ENCODE results near the gene IQCN.

The IQCN gene

DNA sequence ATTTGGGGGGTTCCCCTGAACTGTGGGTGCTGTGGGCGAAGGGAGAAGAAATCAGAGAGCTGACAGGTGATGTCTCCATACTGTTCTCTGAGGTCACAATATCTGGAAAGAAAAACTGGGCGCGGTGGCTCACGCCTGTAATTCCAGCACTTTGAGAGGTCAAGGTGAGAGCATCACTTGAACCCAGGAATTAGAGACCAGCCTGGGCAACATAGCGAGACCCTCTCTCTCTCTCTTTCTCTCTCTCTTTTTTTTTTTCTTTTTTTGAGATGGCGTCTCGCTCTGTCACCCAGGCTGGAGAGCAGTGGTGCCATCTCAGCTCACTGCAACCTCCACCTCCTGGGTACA, 21.9 kb downstream of the IQCN start:
- Histone ChIP-seq H2AFZ (ENCODE audit: low read depth, low read length) (no peak overlapping the region), H3K27me3 (ENCODE audit: insufficient read depth, low read length, poor library complexity) (no peaks in the 10 kb centered on the region), H4K20me1 (ENCODE audit: insufficient read depth, low read length) (no peaks in the 10 kb centered on the region), H3K9me3 (ENCODE audit: insufficient read depth, low read length, severe bottlenecking) (no peaks in the 10 kb centered on the region), H3K79me2 (ENCODE audit: insufficient read depth, low read length) (no peaks in the 10 kb centered on the region), H3K27ac (ENCODE audit: low read length) (no peak overlapping the region), H3K9ac (ENCODE audit: low read depth, low read length) (no peak overlapping the region), H3K36me3 (ENCODE audit: insufficient read depth, low read length) (no peaks in the 10 kb centered on the region), H3K4me3 (ENCODE audit: low read depth in 1 of 2, low read length in 2 of 2) (no peak overlapping the region), H3K4me2 (ENCODE audit: insufficient read depth, low read length) (no peak overlapping the region), H3K4me1 (ENCODE audit: insufficient read depth, low read length) (no peaks in the 10 kb centered on the region)
- DNase-seq, result no peak
- TF ChIP-seq, protein P1, sequence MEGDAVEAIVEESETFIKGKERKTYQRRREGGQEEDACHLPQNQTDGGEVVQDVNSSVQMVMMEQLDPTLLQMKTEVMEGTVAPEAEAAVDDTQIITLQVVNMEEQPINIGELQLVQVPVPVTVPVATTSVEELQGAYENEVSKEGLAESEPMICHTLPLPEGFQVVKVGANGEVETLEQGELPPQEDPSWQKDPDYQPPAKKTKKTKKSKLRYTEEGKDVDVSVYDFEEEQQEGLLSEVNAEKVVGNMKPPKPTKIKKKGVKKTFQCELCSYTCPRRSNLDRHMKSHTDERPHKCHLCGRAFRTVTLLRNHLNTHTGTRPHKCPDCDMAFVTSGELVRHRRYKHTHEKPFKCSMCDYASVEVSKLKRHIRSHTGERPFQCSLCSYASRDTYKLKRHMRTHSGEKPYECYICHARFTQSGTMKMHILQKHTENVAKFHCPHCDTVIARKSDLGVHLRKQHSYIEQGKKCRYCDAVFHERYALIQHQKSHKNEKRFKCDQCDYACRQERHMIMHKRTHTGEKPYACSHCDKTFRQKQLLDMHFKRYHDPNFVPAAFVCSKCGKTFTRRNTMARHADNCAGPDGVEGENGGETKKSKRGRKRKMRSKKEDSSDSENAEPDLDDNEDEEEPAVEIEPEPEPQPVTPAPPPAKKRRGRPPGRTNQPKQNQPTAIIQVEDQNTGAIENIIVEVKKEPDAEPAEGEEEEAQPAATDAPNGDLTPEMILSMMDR (IDR thresholded peaks at IDR 0.05; ENCODE audit: borderline replicate concordance, extremely low read depth, low read length, poor library complexity, severe bottlenecking), result no peak
- TF ChIP-seq EZH2 (IDR thresholded peaks at IDR 0.05; ENCODE audit: borderline replicate concordance, low read depth, low read length, severe bottlenecking), result no peak
- ATAC-seq (ENCODE audit: insufficient read depth, low read depth), result no peak

DNA sequence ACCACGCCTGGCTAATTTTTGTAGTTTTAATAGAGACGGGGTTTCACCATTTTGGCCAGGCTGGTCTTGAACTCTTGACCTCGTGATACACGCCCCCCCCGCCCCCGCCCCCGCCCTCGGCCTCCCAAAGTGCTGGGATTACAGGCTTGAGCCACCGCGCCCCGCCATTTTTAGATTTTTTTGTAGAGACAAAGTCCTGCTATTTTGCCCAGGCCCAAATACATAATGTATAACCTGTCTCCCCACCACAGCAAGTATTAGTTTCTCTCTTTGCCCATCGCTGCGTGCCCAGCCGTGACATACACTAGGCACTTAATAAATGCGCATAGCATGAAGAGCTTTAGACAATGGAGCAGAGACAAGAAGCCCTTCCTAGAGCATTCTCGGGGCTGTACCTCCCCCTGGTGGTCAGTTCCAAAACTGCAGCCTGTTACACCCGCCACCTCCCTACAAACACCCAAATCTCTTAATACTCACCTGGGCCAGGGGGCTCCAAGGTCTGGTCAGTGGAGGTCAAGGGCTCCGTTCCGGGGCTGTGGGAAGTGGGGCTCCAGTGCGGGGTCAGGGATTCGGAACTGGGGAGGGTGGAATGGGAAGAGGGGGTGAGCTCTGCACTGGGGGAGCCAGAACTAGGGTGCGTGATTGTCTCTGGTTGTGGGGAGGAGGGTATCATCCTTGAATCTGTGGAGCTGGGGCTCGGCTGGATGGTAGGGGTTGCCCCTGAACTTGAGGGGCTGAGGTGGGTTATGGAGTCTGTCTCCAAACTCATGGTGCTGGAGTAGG, 22.5 kb downstream of the IQCN start:
- ATAC-seq (ENCODE audit: insufficient read depth, low read depth), result peak; percentile 91
- TF ChIP-seq, protein P1 (IDR thresholded peaks at IDR 0.05; ENCODE audit: borderline replicate concordance, extremely low read depth, low read length, poor library complexity, severe bottlenecking), result peak; percentile 100
- TF ChIP-seq EZH2 (IDR thresholded peaks at IDR 0.05; ENCODE audit: borderline replicate concordance, low read depth, low read length, severe bottlenecking), result no peak
- no peak overlapping the region for H3K4me2 ChIP-seq (ENCODE audit: insufficient read depth, low read length)

DNA sequence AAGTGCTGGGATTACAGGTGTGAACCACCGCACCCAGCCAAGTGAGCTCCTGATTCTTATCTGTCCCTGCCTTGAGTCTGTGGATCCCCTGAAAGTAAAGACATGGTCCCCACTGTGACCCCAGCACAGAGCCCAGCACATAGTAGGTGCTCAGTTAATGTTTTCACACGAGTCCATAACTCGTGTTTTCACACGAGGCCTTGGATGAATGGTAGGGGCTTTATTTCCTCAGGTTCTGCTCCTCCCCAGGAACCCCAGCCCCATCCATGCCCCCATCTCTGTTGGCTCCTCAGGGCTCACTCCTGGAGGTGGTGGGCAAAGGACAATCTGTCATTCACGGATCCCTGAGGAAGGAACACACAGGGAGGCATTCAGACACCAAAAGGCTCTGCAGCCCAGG, 24.4 kb downstream of the IQCN start:
- no peak overlapping the region for H3K27ac ChIP-seq (ENCODE audit: low read length)
- no peak overlapping the region for H3K9ac ChIP-seq (ENCODE audit: low read depth, low read length)
- H3K4me1 ChIP-seq (ENCODE audit: insufficient read depth, low read length), result no peaks in the 10 kb centered on the region
- no peaks in the 10 kb centered on the region for H3K79me2 ChIP-seq (ENCODE audit: insufficient read depth, low read length)
- ATAC-seq (ENCODE audit: insufficient read depth, low read depth) (no peak), DNase-seq (no peak)
- H4K20me1 ChIP-seq (ENCODE audit: insufficient read depth, low read length), result no peaks in the 10 kb centered on the region
- H2AFZ ChIP-seq (ENCODE audit: low read depth, low read length), result no peak overlapping the region
- no peaks in the 10 kb centered on the region for H3K36me3 ChIP-seq (ENCODE audit: insufficient read depth, low read length)
- H3K9me3 ChIP-seq (ENCODE audit: insufficient read depth, low read length, severe bottlenecking), result no peaks in the 10 kb centered on the region
- H3K27me3 ChIP-seq (ENCODE audit: insufficient read depth, low read length, poor library complexity), result no peaks in the 10 kb centered on the region
- TF ChIP-seq EZH2 (IDR thresholded peaks at IDR 0.05; ENCODE audit: borderline replicate concordance, low read depth, low read length, severe bottlenecking), result no peak
- TF ChIP-seq, protein P1 (IDR thresholded peaks at IDR 0.05; ENCODE audit: borderline replicate concordance, extremely low read depth, low read length, poor library complexity, severe bottlenecking), result no peak
- H3K4me3 ChIP-seq (ENCODE audit: low read depth in 1 of 2, low read length in 2 of 2), result no peak overlapping the region
- H3K4me2 ChIP-seq (ENCODE audit: insufficient read depth, low read length), result no peak overlapping the region

More for the DNA sequence above, 22.5 kb downstream of the IQCN start:
- Histone ChIP-seq H3K79me2 (ENCODE audit: insufficient read depth, low read length) (no peaks in the 10 kb centered on the region), H3K27me3 (ENCODE audit: insufficient read depth, low read length, poor library complexity) (no peaks in the 10 kb centered on the region), H3K4me3 (ENCODE audit: low read depth in 1 of 2, low read length in 2 of 2) (no peak overlapping the region), H3K36me3 (ENCODE audit: insufficient read depth, low read length) (no peaks in the 10 kb centered on the region), H3K9ac (ENCODE audit: low read depth, low read length) (no peak overlapping the region), H2AFZ (ENCODE audit: low read depth, low read length) (no peak overlapping the region), H3K4me1 (ENCODE audit: insufficient read depth, low read length) (no peaks in the 10 kb centered on the region), H3K27ac (ENCODE audit: low read length) (no peak overlapping the region), H4K20me1 (ENCODE audit: insufficient read depth, low read length) (no peaks in the 10 kb centered on the region), H3K9me3 (ENCODE audit: insufficient read depth, low read length, severe bottlenecking) (no peaks in the 10 kb centered on the region)
- peak; percentile 79 for DNase-seq

Data from DND-41 (cell line).